PC-3 (cell line): Measurements from ENCODE around the gene PRDX5. TPM values are rescaled to one million over a fixed set of nuclear protein-coding genes. Genes with fewer than 3 reads are reported as not detected.

Source experiments
- ATAC-seq: fragments of 200-7000 bp; cut with Tn5 transposase; 2 replicates; pipeline ENCODE4 v1.9.1; 2020; ENCODE audit warnings: mild to moderate bottlenecking, moderate library complexity
- BruUV-seq: library from RNA; stranded (reverse); fragments of 400-500 nt; replicated peaks from 2 replicates; lab custom pipeline; 2021; lab: Mats Ljungman, UMichigan
- CTCF ChIA-PET: fragments of 300-600 bp; sonication (Branson Sonifier 250); formaldehyde crosslinking; loops from one replicate; lab custom pipeline; 2022; ENCODE audit warnings: antibody characterized with exemption; lab: Charles Lee
- POLR2A ChIA-PET: fragments of 300-600 bp; sonication (Branson Sonifier 250); formaldehyde crosslinking; loops from one replicate; lab custom pipeline; 2022; ENCODE audit warnings: antibody characterized with exemption; ENCODE audit not compliant: unreplicated experiment; lab: Charles Lee
- DNase-seq: peaks from one replicate; pipeline ENCODE4 v3.0.0-alpha.2; 2015
- H2AFZ ChIP-seq: fragments of 300-600 bp; sonication (generic); 2 replicates; pipeline ENCODE4 v1.6.0; 2016; ENCODE audit warnings: antibody characterized with exemption, low read length
- H3F3A ChIP-seq: fragments of 300-600 bp; sonication (generic); one replicate; pipeline ENCODE4 v1.6.0; 2017; ENCODE audit warnings: antibody characterized with exemption, low read length, control low read depth, mild to moderate bottlenecking; ENCODE audit not compliant: unreplicated experiment
- H3K27ac ChIP-seq: fragments of 300-600 bp; sonication (generic); 2 replicates; pipeline ENCODE4 v1.5.1; 2016; ENCODE audit warnings: mild to moderate bottlenecking, low read length
- H3K27me3 ChIP-seq: fragments of 300-600 bp; sonication (generic); 2 replicates; pipeline ENCODE4 v1.6.1; 2016; ENCODE audit warnings: low read length, mixed read lengths
- H3K36me3 ChIP-seq: fragments of 300-600 bp; sonication (generic); 2 replicates; pipeline ENCODE4 v1.6.1; 2016; ENCODE audit warnings: low read depth, mixed run types, low read length, mixed read lengths
- H3K4me1 ChIP-seq: fragments of 300-600 bp; sonication (generic); 2 replicates; pipeline ENCODE4 v1.5.1; 2016; ENCODE audit warnings: low read length; ENCODE audit not compliant: insufficient read depth
- H3K4me2 ChIP-seq: fragments of 300-600 bp; sonication (generic); 2 replicates; pipeline ENCODE4 v1.6.0; 2016; ENCODE audit warnings: low read length
- H3K4me3 ChIP-seq: fragments of 300-600 bp; sonication (generic); 2 replicates; pipeline ENCODE4 v1.5.1; 2016; ENCODE audit warnings: mild to moderate bottlenecking, low read length, mixed read lengths
- H3K79me2 ChIP-seq: fragments of 300-600 bp; sonication (generic); 2 replicates; pipeline ENCODE4 v1.6.1; 2017; ENCODE audit warnings: low read length, mixed read lengths
- H3K9ac ChIP-seq: fragments of 300-600 bp; sonication (generic); 2 replicates; pipeline ENCODE4 v1.6.0; 2016; ENCODE audit warnings: mild to moderate bottlenecking, low read length
- H3K9me2 ChIP-seq: fragments of 300-600 bp; sonication (generic); replicated peaks from 2 replicates; pipeline ENCODE4 v1.6.1; 2016; ENCODE audit warnings: mixed run types, low read length, mixed read lengths
- H3K9me3 ChIP-seq: fragments of 300-600 bp; sonication (generic); 2 replicates; pipeline ENCODE4 v1.6.1; 2016; ENCODE audit warnings: low read length, mixed read lengths
- H4K20me1 ChIP-seq: fragments of 300-600 bp; sonication (generic); 2 replicates; pipeline ENCODE4 v1.6.1; 2016; ENCODE audit warnings: low read length, mixed read lengths
- EZH2 ChIP-seq: fragments of 300-600 bp; sonication (generic); IDR thresholded peaks from one replicate; pipeline ENCODE4 v1.6.1; 2017; ENCODE audit warnings: antibody characterized with exemption, mild to moderate bottlenecking, low read length; ENCODE audit not compliant: unreplicated experiment
- EZH2phosphoT487 ChIP-seq: fragments of 300-600 bp; sonication (generic); IDR thresholded peaks from 2 replicates; pipeline ENCODE4 v1.6.1; 2018; ENCODE audit warnings: mild to moderate bottlenecking, antibody characterized with exemption, low read length, borderline replicate concordance
- intact Hi-C: fragments of 100-400 bp; cut with micrococcal nuclease; formaldehyde crosslinking; loops from 2 replicates; pipeline ENCODE4 v1.9.0; 2023
- total RNA-seq: library from RNA; depleted of rRNA; stranded (reverse); fragments of >200 nt; gene quantifications from 2 replicates; pipeline ENCODE4 v1.2.3, GENCODE V29; 2014
- TF ChIP-seq, protein P1 (sequence below): fragments of 300-600 bp; sonication (generic); conservative IDR thresholded peaks from 2 replicates; pipeline ENCODE4 v1.5.1; 2017; ENCODE audit warnings: antibody characterized with exemption, low read depth, mild to moderate bottlenecking, low read length

The PRDX5 gene
- total RNA-seq, 1 experiment from 2014 or later = 467 TPM

DNA sequence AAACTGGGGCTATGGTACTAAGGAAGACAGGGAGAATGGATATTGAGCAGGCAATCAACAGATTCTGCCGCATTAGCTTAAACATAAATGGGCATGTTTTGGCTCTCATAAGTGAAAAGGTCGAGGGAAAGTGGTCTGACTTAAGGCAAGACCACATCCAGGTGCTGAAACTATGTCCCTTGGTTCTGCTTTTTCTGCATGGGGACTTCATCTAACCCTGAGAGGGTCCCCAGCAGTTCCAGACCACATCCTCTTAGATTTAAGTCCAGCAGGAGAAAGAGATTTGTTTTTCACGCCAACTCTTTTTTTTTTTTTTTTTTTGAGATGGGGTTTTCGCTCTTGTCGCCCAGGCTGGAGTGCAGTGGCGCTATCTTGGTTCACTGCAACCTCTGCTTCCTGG is 46.5 kb downstream of the PRDX5 start:
- Histone ChIP-seq H3F3A (peaks cover 6% of the 10 kb centered on the region), H3K4me3 (no peak overlapping the region), H3K27me3 (no peaks in the 10 kb centered on the region), H3K4me2 (no peak overlapping the region), H3K27ac (no peak overlapping the region), H3K4me1 (peaks cover 22% of the 10 kb centered on the region), H3K9me2 (no peaks in the 10 kb centered on the region), H3K79me2 (peaks cover 20% of the 10 kb centered on the region), H2AFZ (no peak overlapping the region), H4K20me1 (peaks cover 11% of the 10 kb centered on the region; the same call in 1 of the 2 replicates), H3K9ac (no peak overlapping the region), H3K36me3 (peaks cover 59% of the 10 kb centered on the region), H3K9me3 (no peaks in the 10 kb centered on the region)
- intact Hi-C loops = no loop called here
- ATAC-seq (no peak), DNase-seq (no peak)
- BruUV-seq = no TSS peak
- POLR2A ChIA-PET = no interaction called here
- CTCF ChIA-PET = interaction anchor here (0.6 kb wide), 1 partner anchor 22 kb away, joined by 8 read pairs; no protein-coding TSS in a partner anchor
- TF ChIP-seq EZH2phosphoT487 = no peak

DNA sequence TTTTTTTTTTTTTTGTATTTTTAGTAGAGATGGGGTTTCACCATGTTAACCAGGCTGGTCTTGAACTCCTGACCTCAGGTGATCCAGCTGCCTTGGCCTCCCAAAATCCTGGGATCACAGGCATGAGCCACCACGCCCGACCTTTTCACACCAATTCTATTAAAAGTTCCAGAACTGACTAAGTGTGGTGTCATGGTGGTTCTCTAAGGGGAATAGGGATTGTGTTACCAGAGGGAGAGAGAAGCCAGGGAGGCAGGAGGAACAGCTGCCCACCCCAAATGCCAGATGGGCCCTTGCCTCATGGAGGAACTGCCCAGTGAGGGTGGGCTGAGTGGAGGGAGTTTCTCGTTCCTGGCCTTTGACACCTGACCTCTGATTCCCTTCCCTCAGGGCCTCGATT is 47.0 kb downstream of the PRDX5 start:
- Histone ChIP-seq H3K79me2 (peaks cover 15% of the 10 kb centered on the region), H3K4me3 (no peak overlapping the region), H3F3A (peaks cover 6% of the 10 kb centered on the region), H2AFZ (no peak overlapping the region), H3K27ac (no peak overlapping the region), H3K4me2 (no peak overlapping the region), H3K36me3 (peaks cover 64% of the 10 kb centered on the region), H3K9ac (no peak overlapping the region), H4K20me1 (peaks cover 11% of the 10 kb centered on the region; the same call in 1 of the 2 replicates), H3K4me1 (peaks cover 17% of the 10 kb centered on the region), H3K9me2 (no peaks in the 10 kb centered on the region), H3K9me3 (no peaks in the 10 kb centered on the region), H3K27me3 (no peaks in the 10 kb centered on the region)
- TF ChIP-seq, protein P1, sequence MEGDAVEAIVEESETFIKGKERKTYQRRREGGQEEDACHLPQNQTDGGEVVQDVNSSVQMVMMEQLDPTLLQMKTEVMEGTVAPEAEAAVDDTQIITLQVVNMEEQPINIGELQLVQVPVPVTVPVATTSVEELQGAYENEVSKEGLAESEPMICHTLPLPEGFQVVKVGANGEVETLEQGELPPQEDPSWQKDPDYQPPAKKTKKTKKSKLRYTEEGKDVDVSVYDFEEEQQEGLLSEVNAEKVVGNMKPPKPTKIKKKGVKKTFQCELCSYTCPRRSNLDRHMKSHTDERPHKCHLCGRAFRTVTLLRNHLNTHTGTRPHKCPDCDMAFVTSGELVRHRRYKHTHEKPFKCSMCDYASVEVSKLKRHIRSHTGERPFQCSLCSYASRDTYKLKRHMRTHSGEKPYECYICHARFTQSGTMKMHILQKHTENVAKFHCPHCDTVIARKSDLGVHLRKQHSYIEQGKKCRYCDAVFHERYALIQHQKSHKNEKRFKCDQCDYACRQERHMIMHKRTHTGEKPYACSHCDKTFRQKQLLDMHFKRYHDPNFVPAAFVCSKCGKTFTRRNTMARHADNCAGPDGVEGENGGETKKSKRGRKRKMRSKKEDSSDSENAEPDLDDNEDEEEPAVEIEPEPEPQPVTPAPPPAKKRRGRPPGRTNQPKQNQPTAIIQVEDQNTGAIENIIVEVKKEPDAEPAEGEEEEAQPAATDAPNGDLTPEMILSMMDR = no peak
- TF ChIP-seq EZH2phosphoT487 (no peak), EZH2 (no peak)
- ChIA-PET POLR2A (no interaction called here), CTCF (no interaction called here)
- intact Hi-C loops = no loop called here
- ATAC-seq (no peak), DNase-seq (peak; percentile 45)
- no TSS peak for BruUV-seq

DNA sequence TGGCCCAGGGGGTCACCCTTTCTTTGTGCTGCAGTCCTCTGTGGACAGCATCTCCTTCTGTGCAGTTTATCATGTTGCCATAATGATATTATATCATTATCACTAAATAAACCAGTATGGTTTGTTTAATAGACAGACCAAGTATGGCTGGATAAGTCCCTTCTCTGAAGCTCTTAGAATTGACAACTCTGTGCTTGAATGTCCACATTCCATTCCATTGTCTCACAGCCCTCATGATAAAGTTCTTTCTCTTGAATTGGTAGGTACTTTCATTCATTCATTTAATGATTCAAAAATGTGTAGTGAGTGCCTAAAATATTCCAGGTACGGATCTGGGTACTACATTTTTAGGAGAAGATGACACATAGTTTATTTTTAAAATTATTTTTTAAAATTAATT is 48.8 kb downstream of the PRDX5 start:
- Histone ChIP-seq H3K4me1 (peaks cover 8% of the 10 kb centered on the region), H3K9me2 (no peaks in the 10 kb centered on the region), H3K36me3 (peaks cover 64% of the 10 kb centered on the region), H3K9ac (no peak overlapping the region), H3K27ac (no peak overlapping the region), H3F3A (peaks cover 6% of the 10 kb centered on the region), H3K79me2 (no peaks in the 10 kb centered on the region), H3K4me2 (peak overlapping the region; percentile 34; the same call in 1 of the 2 replicates), H3K9me3 (no peaks in the 10 kb centered on the region), H4K20me1 (no peaks in the 10 kb centered on the region), H3K4me3 (no peak overlapping the region), H2AFZ (no peak overlapping the region), H3K27me3 (no peaks in the 10 kb centered on the region)
- ChIA-PET CTCF (no interaction called here), POLR2A (no interaction called here)
- no peak for TF ChIP-seq EZH2phosphoT487
- no peak for TF ChIP-seq EZH2
- TF ChIP-seq, protein P1 = no peak
- intact Hi-C loops = no loop called here
- no TSS peak for BruUV-seq
- ATAC-seq = peak; percentile 49; the same call in 1 of the 2 replicates
- peak; percentile 83 for DNase-seq
